ENCODE results near the gene SLC49A3. TPM values are rescaled to one million over a fixed set of nuclear protein-coding genes. Genes with fewer than 3 reads are reported as not detected.

Gene SLC49A3
- total and polyA plus RNA-seq, 2 of the 13 experiments (the other 11 are each of a cell fraction or from before 2014, with no cell fraction given): 0.07 to 0.17 TPM

DNA sequence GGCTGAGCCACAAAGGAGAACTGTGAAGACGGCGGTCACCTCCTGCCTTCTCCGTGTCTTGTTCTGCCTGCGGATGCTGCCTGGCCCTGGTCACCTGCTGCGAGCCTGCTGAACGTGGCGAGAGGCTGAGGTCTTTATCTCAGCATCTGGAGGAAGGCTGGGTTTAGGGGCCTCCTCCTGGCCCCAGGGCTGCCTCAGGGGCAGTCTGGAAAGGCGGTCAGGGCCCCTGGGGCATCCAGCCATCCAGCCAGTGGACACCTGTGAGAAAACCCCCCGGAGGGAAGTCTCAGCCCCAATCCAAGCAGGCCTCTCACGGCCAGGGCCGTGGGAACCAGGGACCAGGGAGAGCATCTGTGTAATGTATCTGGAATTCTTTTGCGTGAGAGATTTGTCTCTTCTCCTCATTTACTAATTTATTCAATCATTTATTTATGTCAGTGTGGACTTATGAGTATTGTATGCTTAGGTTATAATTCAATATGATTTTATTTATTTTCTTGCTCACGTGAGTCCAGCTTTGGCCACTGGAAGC, 52.3 kb downstream of the SLC49A3 start:
- TF ChIP-seq NKX3-1 (CRISPR knock-in tag; IDR thresholded peaks at IDR 0.05) (no peak), FOXK2 (IDR thresholded peaks at IDR 0.05) (no peak), ZNF605 (CRISPR knock-in tag; IDR thresholded peaks at IDR 0.05) (no peak), GATAD2A (CRISPR knock-in tag; IDR thresholded peaks at IDR 0.05) (no peak), ARNT2 (CRISPR knock-in tag; IDR thresholded peaks at IDR 0.05; ENCODE audit: low read depth) (no peak), MAFG (CRISPR knock-in tag; IDR thresholded peaks at IDR 0.05) (no peak)
- TF ChIP-seq, protein P1, sequence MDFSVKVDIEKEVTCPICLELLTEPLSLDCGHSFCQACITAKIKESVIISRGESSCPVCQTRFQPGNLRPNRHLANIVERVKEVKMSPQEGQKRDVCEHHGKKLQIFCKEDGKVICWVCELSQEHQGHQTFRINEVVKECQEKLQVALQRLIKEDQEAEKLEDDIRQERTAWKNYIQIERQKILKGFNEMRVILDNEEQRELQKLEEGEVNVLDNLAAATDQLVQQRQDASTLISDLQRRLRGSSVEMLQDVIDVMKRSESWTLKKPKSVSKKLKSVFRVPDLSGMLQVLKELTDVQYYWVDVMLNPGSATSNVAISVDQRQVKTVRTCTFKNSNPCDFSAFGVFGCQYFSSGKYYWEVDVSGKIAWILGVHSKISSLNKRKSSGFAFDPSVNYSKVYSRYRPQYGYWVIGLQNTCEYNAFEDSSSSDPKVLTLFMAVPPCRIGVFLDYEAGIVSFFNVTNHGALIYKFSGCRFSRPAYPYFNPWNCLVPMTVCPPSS (IDR thresholded peaks at IDR 0.05): no peak
- TF ChIP-seq, protein P2, sequence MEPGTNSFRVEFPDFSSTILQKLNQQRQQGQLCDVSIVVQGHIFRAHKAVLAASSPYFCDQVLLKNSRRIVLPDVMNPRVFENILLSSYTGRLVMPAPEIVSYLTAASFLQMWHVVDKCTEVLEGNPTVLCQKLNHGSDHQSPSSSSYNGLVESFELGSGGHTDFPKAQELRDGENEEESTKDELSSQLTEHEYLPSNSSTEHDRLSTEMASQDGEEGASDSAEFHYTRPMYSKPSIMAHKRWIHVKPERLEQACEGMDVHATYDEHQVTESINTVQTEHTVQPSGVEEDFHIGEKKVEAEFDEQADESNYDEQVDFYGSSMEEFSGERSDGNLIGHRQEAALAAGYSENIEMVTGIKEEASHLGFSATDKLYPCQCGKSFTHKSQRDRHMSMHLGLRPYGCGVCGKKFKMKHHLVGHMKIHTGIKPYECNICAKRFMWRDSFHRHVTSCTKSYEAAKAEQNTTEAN (CRISPR knock-in tag; conservative IDR thresholded peaks at IDR 0.05): no peak
- no peak overlapping the region for H3K4me2 ChIP-seq (ENCODE audit: low read depth, low read length)
- 24% methylated on average over 4 of the region's 13 CpGs for WGBS (ENCODE audit: low lambda C conversion rate)
- FAIRE-seq (no peak), ATAC-seq (no peak), DNase-seq (ENCODE audit: low spot score) (no peak)
- H2AFZ ChIP-seq (ENCODE audit: low read length): no peak overlapping the region
- BruUV-seq (replicated peaks): no TSS peak
- in situ Hi-C loops (cut with HindIII; ENCODE audit: extremely low pct_ligation_motif_present, low pct_unique_long_range_greater_than_20kb): no loop called here
- H3K4me3 ChIP-seq (replicated peaks in 1 of 3; ENCODE audit: insufficient read depth in 1 of 3, low read depth in 2 of 3, low read length in 3 of 3): no peak overlapping the region
- H3K4me1 ChIP-seq (ENCODE audit: insufficient read depth, low read length): no peaks in the 10 kb centered on the region
- peaks cover 6 to 45% of the 10 kb centered on the region in 2 experiments; a peak in 4 of 5 replicates for H3K27me3 ChIP-seq (ENCODE audit: control insufficient read depth in 1 of 2, insufficient read depth in 2 of 2, low read length in 2 of 2)
- H3K9ac ChIP-seq (ENCODE audit: insufficient read depth, low read depth, low read length): no peak overlapping the region
- H3K27ac ChIP-seq (ENCODE audit: extremely low read length, insufficient read depth, low read length): no peak overlapping the region
- intact Hi-C loops (cut with micrococcal nuclease; ENCODE audit: unreplicated experiment): no loop called here
- peaks cover 3% of the 10 kb centered on the region; the same call in 1 of the 2 replicates for H3K9me3 ChIP-seq (ENCODE audit: low read length)
- CTCF ChIA-PET (ENCODE audit: low intra/inter-chr PET ratio, low total read pairs): no interaction called here
- no peaks in the 10 kb centered on the region for H4K20me1 ChIP-seq (ENCODE audit: insufficient read depth, low read length)
- H3K79me2 ChIP-seq (ENCODE audit: insufficient read depth, low read length): no peaks in the 10 kb centered on the region
- POLR2A ChIA-PET: no interaction called here
- no peaks in the 10 kb centered on the region for H3K36me3 ChIP-seq (replicated peaks in 1 of 2; ENCODE audit: control insufficient read depth in 1 of 2, insufficient read depth in 2 of 2, low read length in 2 of 2)
